GM18873 (cell line): ENCODE measurements around the gene PRM2.

Experiments used
- ATAC-seq: cut with Tn5 transposase; IDR thresholded peaks from one replicate; pipeline ENCODE4 v1.9.1; 2021; ENCODE audit warnings: mild to moderate bottlenecking, moderate library complexity, moderate number of reproducible peaks; ENCODE audit not compliant: unreplicated experiment, low FRiP score

The PRM2 gene

GRCh38 chr16:11264155-11264832, 12.0 kb downstream of the PRM2 start:
- no peak for ATAC-seq

- ATAC-seq = no peak
Observed at GRCh38 chr16:11263737-11264136, 12.5 kb downstream of the PRM2 start.

DNA sequence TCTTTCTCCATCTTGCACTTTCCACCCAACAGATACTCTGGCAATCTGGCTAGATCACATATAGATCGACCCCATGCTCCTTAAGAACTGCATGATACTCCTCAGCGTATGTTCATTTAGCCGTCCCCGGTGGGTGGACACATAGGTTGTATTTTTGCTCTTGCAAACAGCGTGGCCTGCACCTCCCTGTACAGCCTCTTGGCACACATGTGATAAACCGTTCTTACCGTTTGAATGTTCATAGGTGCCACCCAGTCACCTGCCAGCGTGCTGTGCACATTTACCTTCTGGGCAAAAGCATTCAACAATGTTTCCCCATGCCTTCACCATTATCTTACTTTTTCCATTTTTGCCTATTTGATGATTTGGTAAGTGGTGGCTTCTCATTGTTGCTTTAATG, 13.4 kb downstream of the PRM2 start:
- no peak for ATAC-seq

DNA sequence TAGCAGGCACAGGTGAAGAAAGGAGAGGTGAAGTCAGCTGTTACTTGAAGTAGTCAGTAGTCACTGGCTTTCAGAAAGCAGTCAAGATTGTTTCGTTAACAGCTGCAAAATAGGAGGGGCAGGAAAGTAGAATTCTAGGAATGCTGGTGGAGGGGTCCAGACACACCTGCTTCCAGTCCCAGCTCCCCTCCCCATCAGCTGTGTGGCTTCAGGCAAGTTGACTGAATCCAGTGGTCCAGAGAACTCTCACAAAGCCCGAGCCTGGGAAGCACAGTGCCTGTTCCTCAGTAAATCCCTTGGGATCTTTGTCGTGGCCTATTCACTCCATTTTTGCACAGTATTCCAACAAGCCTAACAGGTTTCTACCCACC, 15.7 kb downstream of the PRM2 start:
- no peak for ATAC-seq

DNA sequence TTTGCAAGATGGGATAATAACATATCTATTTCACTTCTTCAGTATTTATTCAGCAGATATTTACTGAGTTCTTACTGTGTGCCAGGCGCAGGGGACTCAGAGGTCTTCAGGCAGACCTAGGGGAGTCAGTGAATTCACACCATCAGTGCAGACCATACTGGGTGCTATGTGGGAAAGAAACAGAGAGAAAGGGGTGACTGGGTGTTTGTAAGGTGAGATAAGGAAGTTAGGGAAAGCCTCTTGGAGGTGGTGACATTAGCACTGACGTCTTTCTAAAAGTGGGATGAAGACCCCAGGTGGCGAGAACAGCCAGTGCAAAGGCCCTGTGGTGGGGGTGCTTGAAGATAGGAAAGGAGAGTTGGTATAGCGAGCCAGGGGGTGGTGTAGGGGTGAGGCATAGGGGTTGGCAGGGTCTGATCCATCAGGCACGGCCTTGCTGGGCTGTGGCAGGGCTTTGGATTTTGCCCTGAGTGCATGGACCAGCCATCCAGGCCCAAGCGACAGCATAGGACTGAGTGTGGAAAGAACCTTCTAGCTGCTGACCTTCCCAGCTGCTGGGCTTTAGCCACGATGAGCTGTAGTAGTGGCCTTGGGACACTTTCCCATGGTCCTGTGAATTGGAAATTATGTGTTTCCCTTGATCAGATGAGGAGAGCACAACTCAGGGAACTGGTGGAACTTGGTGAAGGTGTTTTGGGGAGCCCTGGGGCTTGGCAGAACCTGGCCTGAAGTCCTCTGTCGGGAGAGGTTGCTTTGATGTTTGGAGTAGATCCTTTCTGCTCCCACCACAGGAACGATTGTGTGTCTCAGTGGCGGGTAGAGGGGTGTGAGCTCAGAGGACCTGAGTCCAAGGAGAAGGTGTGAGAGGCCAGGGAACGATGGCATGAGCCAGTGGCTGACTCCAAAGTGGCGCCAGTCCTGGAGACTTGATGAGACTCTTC, 16.4 kb downstream of the PRM2 start:
- no peak for ATAC-seq

DNA sequence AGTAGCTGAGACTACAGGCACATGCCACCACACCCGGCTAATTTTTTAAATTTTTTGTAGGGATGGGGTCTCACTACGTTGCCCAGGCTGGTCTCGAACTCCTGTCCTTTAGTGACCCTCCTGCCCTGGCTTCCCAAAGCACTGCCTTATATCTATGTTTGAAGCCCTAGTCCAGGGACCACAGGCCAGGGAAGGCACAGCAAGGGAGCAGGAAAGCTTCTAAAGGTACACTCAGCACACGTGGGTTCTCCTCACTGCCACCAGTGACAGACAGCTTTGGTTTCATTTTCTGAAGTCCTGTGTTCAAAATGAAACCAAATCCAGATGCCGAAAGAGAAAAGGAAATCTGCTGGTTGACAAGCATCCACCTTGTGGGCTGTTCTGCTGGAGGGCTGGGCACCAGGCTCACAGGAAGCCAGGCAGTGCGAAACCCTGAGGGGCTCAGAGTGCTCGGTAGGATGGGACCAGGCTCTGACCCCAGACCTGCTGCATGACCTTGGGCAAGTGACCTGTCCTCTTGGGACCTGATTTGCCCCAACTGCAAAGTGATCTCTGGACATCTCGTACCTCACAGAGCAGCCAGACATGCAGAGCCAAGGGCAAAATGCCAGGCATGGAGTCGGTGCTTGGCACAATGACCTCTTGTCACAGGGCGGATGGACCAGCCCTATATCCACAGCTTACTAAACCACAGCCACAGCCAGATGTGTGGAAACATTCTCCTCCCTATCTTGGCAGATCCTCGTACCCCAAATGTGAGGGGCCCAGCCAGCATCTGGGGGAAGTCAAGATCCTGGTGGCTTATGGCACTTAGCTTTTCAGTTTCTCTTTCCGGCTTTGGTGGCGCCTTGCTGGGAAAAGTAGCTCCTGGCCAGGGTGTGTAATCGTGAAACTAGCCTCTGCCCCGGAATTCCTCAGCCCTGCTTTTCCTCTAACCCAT, 17.5 kb downstream of the PRM2 start:
- ATAC-seq = no peak

GRCh38 chr16:11257131-11257938, 18.9 kb downstream of the PRM2 start:
- no peak for ATAC-seq

GRCh38 chr16:11256661-11257130, 19.6 kb downstream of the PRM2 start:
- no peak for ATAC-seq

DNA sequence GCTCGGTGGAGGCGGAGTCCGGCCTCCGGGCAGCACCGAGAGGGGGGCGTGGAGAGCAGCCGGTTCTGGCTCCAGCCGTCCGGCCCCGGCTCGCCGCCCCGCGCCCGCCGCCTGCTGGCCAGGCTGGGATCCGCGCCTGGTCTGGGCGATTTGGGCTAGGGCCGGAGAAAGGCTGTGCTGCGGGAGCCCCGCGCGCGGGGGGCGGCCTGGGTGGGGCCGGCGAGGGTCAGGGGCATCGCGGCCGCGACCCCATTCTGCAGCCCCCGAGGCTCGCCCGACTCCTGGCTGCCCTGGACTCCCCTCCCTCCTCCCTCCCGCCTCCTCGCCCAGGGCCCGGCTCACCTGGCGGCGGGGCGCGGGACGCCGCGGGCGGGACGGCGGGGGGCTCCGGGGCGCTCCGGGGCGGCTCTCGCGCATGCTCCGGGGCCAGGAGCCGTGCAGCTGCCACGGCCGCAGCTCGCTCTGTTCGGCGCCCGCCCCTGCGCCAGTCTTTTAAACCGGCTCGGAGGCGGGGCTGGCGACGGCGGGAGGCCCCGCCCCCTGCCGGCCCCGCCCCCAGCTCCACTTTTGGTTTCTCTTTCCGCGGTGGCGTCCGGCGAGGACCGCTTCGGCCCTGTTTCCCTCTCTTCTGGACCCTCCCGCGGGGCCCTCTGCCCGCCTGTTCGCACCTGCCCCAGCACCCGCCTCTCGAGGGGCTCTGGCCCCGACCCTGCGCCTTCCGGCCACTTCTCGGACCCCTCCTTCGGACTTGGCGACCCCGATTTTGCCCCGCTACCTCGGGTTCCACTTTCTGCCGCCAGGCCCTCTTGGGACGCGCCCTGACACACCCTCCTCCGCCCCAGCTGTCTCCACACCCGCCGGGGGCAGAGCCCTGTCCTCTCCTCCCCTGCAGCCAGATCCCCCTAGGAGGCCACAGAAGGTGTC, 20.3 kb downstream of the PRM2 start, which contains the start of gene SOCS1:
TSS of gene SOCS1 (minus strand) at position 468 of the 924 bp plus-strand sequence. CDS start 726 bp downstream, outside the sequence.
- peak; percentile 39 for ATAC-seq

DNA sequence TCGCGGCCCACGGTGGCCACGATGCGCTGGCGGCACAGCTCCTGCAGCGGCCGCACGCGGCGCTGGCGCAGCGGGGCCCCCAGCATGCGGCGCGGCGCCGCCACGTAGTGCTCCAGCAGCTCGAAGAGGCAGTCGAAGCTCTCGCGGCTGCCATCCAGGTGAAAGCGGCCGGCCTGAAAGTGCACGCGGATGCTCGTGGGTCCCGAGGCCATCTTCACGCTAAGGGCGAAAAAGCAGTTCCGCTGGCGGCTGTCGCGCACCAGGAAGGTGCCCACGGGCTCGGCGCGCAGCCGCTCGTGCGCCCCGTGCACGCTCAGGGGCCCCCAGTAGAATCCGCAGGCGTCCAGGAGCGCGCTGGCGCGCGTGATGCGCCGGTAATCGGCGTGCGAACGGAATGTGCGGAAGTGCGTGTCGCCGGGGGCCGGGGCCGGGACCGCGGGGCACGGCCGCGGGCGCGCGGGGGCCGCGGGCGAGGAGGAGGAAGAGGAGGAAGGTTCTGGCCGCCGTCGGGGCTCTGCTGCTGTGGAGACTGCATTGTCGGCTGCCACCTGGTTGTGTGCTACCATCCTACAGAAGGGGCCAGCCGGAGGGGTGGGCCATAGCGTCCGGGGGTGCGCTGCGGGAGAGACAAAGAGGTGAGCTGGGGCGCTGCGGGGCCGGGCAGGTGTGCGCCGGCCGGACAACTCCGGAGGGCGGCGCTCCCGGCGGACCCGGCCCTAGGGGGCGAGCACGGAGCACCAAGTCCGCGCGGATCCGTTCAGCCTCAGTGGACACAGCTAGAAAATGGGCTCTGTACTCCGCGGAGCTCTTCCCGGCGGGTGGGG, 21.2 kb downstream of the PRM2 start:
- no peak for ATAC-seq

DNA sequence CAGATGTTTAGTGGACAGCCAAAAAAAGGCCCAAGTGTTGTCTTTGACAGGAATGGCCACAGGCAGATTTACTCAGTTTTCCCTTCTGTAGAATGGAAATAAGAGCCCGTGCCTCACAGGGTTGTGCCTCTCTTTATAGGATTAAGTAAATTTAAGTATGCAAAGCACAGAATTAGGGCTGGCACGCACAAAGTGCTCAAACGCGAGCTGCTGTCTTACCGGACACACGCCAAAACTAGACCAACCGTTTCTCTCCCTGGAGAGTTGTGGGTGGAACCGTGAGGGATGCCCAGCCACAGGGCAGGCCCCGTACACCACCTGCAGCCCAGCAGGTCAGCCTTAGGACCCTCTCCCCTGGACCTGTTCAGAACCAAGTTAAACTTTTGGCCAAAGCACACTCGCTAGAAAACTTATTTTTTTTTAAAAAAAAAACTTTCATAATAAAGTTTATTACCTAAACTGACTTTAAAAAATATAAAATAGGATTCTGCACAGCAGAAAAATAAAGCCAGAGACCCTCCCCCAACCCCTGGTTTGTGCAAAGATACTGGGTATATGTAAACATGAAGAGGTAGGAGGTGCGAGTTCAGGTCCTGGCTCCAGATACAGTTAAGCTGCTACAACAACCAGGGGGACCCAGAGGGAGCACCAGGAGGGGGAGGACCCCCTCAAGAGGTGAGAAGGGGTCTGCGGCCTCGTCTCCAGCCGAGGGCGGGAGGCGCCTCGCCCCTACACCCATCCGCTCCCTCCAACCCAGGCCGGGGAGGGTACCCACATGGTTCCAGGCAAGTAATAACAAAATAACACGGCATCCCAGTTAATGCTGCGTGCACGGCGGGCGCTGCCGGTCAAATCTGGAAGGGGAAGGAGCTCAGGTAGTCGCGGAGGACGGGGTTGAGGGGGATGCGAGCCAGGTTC, 22.0 kb downstream of the PRM2 start:
- ATAC-seq = no peak

- no peak for ATAC-seq
Observed at GRCh38 chr16:11253009-11253994, 23.0 kb downstream of the PRM2 start.

GRCh38 chr16:11252482-11252931, 23.8 kb downstream of the PRM2 start:
- ATAC-seq = no peak

GRCh38 chr16:11251525-11252481, 24.5 kb downstream of the PRM2 start:
- no peak for ATAC-seq
